Measurements from ENCODE around the gene NELFB. TPM values are rescaled to one million over a fixed set of nuclear protein-coding genes. Genes with fewer than 3 reads are reported as not detected.

NELFB gene
- total and polyA plus RNA-seq, 4 donors: 30.4 to 56.2 (median 44.2) TPM

DNA sequence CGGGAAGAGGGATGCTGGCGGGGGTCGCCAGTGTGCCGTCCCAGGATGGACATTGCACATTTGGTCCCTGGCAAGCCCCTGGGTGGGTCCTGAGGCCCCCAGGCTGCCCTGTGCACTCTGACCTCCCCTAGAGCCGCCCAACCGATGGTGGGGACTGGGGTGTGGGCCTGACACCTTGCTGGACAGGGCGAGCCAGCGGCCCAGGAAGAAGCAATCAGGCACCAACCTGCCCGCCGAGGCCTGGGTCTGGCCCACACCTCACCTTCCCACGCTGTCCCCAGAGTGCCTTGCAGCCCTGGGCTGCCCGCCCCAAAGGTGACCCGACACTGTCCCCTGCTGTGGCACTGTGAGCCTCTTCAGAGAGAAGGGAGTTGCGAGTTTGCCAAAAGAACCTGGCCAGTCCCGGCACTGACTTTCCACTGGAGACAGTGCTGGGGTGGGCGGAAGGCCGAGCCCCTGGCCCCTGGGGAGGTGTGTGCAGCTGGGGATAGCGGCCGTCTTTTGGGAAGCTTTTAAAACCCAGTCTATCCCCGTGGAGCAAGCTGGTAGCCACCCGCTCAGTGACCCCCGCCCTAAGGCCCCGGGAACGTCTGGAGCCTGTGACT lies 58.9 kb downstream of the NELFB start:
- peak overlapping the region in 1 of 2 donors; percentile 15 for H3K27ac ChIP-seq (ENCODE audit: low read depth in 1 of 2, low read length in 1 of 2)
- DNase-seq: no peak
- H3K27me3 ChIP-seq (ENCODE audit: control insufficient read depth in 3 of 3, insufficient read depth in 3 of 3, low read length in 2 of 3): no peaks in the 10 kb centered on the region
- WGBS, 2 donors: 86 to 87% methylated on average over 23 to 24 of the region's 24 CpGs
- ATAC-seq (ENCODE audit: insufficient read depth, low FRiP score): no peak
- H3K9ac ChIP-seq (ENCODE audit: insufficient read depth in 1 of 2, low read length in 2 of 2): no peak overlapping the region
- peaks cover 0 to 19% (median 12%) of the 10 kb centered on the region in 5 donors for H3K4me1 ChIP-seq (ENCODE audit: control insufficient read depth in 5 of 5, insufficient read depth in 5 of 5, low read length in 5 of 5)
- H3K36me3 ChIP-seq (ENCODE audit: control insufficient read depth in 4 of 4, insufficient read depth in 4 of 4, low read length in 4 of 4): no peaks in the 10 kb centered on the region
- H3K4me3 ChIP-seq: no peak overlapping the region
- no peaks in the 10 kb centered on the region for H3K9me3 ChIP-seq (ENCODE audit: control insufficient read depth in 4 of 4, insufficient read depth in 3 of 4, low read length in 3 of 4)
- TF ChIP-seq, protein P1, sequence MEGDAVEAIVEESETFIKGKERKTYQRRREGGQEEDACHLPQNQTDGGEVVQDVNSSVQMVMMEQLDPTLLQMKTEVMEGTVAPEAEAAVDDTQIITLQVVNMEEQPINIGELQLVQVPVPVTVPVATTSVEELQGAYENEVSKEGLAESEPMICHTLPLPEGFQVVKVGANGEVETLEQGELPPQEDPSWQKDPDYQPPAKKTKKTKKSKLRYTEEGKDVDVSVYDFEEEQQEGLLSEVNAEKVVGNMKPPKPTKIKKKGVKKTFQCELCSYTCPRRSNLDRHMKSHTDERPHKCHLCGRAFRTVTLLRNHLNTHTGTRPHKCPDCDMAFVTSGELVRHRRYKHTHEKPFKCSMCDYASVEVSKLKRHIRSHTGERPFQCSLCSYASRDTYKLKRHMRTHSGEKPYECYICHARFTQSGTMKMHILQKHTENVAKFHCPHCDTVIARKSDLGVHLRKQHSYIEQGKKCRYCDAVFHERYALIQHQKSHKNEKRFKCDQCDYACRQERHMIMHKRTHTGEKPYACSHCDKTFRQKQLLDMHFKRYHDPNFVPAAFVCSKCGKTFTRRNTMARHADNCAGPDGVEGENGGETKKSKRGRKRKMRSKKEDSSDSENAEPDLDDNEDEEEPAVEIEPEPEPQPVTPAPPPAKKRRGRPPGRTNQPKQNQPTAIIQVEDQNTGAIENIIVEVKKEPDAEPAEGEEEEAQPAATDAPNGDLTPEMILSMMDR (IDR thresholded peaks at IDR 0.05; ENCODE audit: control extremely low read depth, extremely low read depth): no peak

DNA sequence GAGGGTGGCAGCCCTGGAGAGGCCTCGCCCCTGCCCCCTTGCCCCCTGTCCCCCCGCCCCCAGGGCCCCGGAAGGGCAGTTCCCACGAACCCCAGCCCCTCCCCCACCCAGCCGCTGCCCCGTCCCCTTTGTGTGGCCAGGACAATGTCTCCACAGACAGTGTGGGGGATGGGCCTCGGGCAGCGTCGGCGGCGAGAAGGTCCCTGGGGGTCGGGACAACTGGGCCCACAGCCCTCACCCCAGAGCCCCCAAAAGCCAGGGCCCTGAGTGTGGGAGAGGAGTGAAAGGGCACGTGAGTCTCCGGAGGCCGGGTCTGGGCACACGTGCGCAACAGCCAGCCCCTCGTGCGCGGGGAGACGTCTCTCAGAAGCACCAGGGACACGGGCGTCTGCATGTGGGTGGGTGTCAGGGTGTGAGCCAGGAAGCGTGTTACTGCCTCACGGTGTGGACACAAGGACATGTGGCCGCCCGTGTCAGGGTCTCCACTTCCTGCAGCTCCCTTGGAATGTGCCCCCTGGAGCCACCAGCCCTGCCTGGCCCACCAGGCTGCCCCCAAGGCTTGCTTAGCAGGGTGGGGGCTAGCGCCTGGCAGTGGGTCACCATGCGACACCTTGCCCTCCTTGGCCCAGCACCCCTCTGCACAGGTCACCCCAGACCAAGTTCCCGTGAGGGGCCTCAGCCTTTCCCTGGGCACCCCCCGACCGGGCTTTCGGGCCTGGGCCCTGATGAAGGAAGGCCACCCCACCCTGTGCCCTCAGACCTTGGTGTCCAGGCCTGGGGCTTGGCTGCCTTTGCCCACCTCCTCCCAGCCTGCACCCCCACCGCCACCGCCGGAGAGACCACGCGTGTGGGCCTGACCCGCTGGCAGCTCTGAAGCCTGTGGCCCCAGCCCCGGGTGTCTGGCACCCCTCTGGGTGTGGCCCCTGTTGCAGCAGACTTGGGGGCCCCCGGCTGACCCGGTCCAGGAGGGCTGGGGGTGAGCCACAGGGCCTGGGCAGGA lies 59.7 kb downstream of the NELFB start:
- no peak overlapping the region for H3K9ac ChIP-seq (ENCODE audit: insufficient read depth in 1 of 2, low read length in 2 of 2)
- 76 to 81% methylated on average over 40 to 42 of the region's 42 CpGs for WGBS, 2 donors
- TF ChIP-seq, protein P1 (IDR thresholded peaks at IDR 0.05; ENCODE audit: control extremely low read depth, extremely low read depth): no peak
- H3K4me1 ChIP-seq (ENCODE audit: control insufficient read depth in 5 of 5, insufficient read depth in 5 of 5, low read length in 5 of 5): peaks cover 0 to 19% (median 14%) of the 10 kb centered on the region in 5 donors
- no peaks in the 10 kb centered on the region for H3K27me3 ChIP-seq (ENCODE audit: control insufficient read depth in 3 of 3, insufficient read depth in 3 of 3, low read length in 2 of 3)
- no peak overlapping the region for H3K4me3 ChIP-seq
- H3K27ac ChIP-seq (ENCODE audit: low read depth in 1 of 2, low read length in 1 of 2): peak overlapping the region in 1 of 2 donors; percentile 13
- H3K36me3 ChIP-seq (ENCODE audit: control insufficient read depth in 4 of 4, insufficient read depth in 4 of 4, low read length in 4 of 4): no peaks in the 10 kb centered on the region
- DNase-seq (no peak), ATAC-seq (ENCODE audit: insufficient read depth, low FRiP score) (no peak)
- H3K9me3 ChIP-seq (ENCODE audit: control insufficient read depth in 4 of 4, insufficient read depth in 3 of 4, low read length in 3 of 4): no peaks in the 10 kb centered on the region

DNA sequence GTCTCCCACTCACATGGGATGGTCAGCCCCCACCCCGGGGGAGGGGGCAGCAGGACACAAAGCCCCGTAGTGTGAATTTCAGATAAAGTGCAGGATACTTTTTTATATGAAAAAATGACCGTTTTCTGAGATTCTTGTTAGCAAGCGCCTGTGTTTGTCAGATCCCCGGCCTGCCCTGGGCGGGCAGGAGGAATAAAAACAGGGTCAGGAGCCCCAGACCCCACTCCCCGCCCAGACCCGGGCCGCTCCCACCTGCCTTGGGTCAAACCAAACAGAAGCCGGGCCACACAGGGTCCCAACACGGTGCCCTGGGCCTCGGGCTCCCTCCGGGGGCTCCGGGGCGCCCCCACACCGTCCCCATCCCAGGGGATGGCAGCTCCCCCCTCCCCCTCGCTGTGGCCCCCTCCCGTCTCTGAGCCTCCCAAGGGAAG lies 60.5 kb downstream of the NELFB start:
- TF ChIP-seq, protein P1 (IDR thresholded peaks at IDR 0.05; ENCODE audit: control extremely low read depth, extremely low read depth): no peak
- DNase-seq (no peak), ATAC-seq (ENCODE audit: insufficient read depth, low FRiP score) (no peak)
- Histone ChIP-seq H3K27me3 (ENCODE audit: control insufficient read depth in 3 of 3, insufficient read depth in 3 of 3, low read length in 2 of 3) (no peaks in the 10 kb centered on the region), H3K9me3 (ENCODE audit: control insufficient read depth in 4 of 4, insufficient read depth in 3 of 4, low read length in 3 of 4) (no peaks in the 10 kb centered on the region), H3K9ac (ENCODE audit: insufficient read depth in 1 of 2, low read length in 2 of 2) (no peak overlapping the region), H3K36me3 (ENCODE audit: control insufficient read depth in 4 of 4, insufficient read depth in 4 of 4, low read length in 4 of 4) (no peaks in the 10 kb centered on the region), H3K4me3 (no peak overlapping the region), H3K4me1 (ENCODE audit: control insufficient read depth in 5 of 5, insufficient read depth in 5 of 5, low read length in 5 of 5) (peaks cover 0 to 21% (median 19%) of the 10 kb centered on the region in 5 donors), H3K27ac (ENCODE audit: low read depth in 1 of 2, low read length in 1 of 2) (peak overlapping the region in 1 of 2 donors; percentile 13)
- WGBS, 2 donors: 26 to 28% methylated on average over 18 of the region's 18 CpGs
